Daoy (cell line): ENCODE results near the gene ATP2C2. TPM values are rescaled to one million over a fixed set of nuclear protein-coding genes. Genes with fewer than 3 reads are reported as not detected.
"Not testable (repeated sequence)": the region's sequence is repeated elsewhere in the genome, so short reads cannot be mapped to it uniquely, and the experiment has no call there.

Experiments used
- DNase-seq: peaks from one replicate; pipeline ENCODE4 v3.0.0-alpha.2; 2015; ENCODE audit warnings: low read depth
- total RNA-seq: library from RNA; depleted of rRNA; stranded (reverse); fragments of >200 nt; shearing (Covaris generic); gene quantifications from 2 replicates; pipeline ENCODE4 v1.2.3, GENCODE V29; 2014; rRNA removed

Gene ATP2C2
- total RNA-seq: not detected in 2 replicates

- no peak for DNase-seq
These were observed at the start of gene ATP2C2 for GRCh38 chr16:84368308-84368996. Gene ATP2C2 (plus strand): TSS chr16:84368538. CDS start chr16:84368616, 78 bp downstream.

- DNase-seq: no peak
These were observed 49.1 kb upstream of the ATP2C2 start for GRCh38 chr16:84319146-84319760.

GRCh38 chr16:84320511-84320910, 47.8 kb upstream of the ATP2C2 start:
- DNase-seq: no peak

GRCh38 chr16:84321932-84322331, 46.4 kb upstream of the ATP2C2 start:
- no peak for DNase-seq

- DNase-seq: no peak
These were observed 45.6 kb upstream of the ATP2C2 start for GRCh38 chr16:84322749-84323148.

GRCh38 chr16:84323606-84324005, 44.7 kb upstream of the ATP2C2 start:
- DNase-seq: no peak

GRCh38 chr16:84324434-84325262, 43.7 kb upstream of the ATP2C2 start:
- DNase-seq: peak; percentile 52

GRCh38 chr16:84326545-84326944, 41.8 kb upstream of the ATP2C2 start:
- DNase-seq: no peak

GRCh38 chr16:84327926-84328505, 40.3 kb upstream of the ATP2C2 start:
- DNase-seq: no peak

GRCh38 chr16:84329016-84329415, 39.3 kb upstream of the ATP2C2 start:
- DNase-seq: no peak

- peak; percentile 46 for DNase-seq
These were observed 38.3 kb upstream of the ATP2C2 start for GRCh38 chr16:84329843-84330684.

- DNase-seq: no peak
These were observed 37.7 kb upstream of the ATP2C2 start for GRCh38 chr16:84330685-84331050.

GRCh38 chr16:84331998-84332780, 36.1 kb upstream of the ATP2C2 start:
- DNase-seq: peak; percentile 64

- DNase-seq: no peak
These were observed 35.2 kb upstream of the ATP2C2 start for GRCh38 chr16:84332975-84333684.

GRCh38 chr16:84334058-84334457, 34.3 kb upstream of the ATP2C2 start:
- no peak for DNase-seq

GRCh38 chr16:84334482-84334881, 33.9 kb upstream of the ATP2C2 start:
- no peak for DNase-seq

GRCh38 chr16:84337236-84337635, 31.1 kb upstream of the ATP2C2 start:
- not testable (repeated sequence) for DNase-seq

GRCh38 chr16:84339311-84339710, 29.0 kb upstream of the ATP2C2 start:
- no peak for DNase-seq

- no peak for DNase-seq
These were observed 28.6 kb upstream of the ATP2C2 start for GRCh38 chr16:84339766-84340165.
